HL-60 (cell line): ENCODE data around the gene THSD7B.

Experiments used
- POLR2AphosphoS5 ChIP-seq: IDR thresholded peaks from 2 replicates; pipeline ENCODE4 v1.6.1; 2012; ENCODE audit warnings: low read depth
- TF ChIP-seq, protein P1 (sequence below): IDR thresholded peaks from one replicate; pipeline ENCODE4 v1.5.1; 2011; ENCODE audit warnings: low read length, control low read depth, inconsistent platforms; ENCODE audit not compliant: insufficient read depth

DNA sequence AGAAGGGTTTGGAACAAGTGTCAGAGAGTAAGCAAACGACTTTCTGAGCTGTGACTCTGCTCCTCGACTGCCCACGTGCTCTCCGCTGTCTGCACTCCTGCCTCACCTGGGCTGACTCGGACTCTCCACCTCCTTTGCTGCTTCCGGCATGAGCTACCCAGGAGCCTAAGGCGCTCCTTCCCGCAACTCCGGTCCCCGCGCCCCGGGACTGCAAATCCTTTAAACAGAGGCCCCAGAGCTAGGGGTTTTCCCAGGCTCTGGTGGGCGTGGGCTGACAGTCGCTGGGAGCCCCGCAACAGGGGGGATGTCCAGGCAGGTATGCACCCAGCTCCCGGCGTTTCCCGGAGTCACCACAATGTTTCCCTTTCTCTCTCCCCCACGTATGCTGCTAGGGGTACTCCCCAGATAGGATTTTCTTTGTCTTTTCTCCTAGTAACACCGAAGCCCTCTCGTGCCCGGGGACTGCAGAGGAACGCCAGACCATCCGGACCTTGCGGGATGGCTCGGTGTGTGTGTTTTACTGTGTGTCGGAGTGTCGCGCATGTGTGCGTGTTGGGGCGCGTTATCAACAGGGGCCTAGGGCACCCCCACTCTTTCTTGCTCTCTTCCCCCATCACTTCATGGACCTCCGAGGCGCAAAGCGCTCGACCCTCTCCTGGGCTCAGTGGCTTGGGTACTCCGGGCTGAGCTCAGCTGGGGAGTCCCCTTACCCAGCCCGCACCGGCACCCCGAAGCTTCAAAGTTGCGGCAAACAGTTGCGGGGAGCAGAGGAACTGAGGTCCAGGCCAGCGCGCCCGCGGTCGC is 691 bp upstream of the THSD7B start:
- TF ChIP-seq, protein P1, sequence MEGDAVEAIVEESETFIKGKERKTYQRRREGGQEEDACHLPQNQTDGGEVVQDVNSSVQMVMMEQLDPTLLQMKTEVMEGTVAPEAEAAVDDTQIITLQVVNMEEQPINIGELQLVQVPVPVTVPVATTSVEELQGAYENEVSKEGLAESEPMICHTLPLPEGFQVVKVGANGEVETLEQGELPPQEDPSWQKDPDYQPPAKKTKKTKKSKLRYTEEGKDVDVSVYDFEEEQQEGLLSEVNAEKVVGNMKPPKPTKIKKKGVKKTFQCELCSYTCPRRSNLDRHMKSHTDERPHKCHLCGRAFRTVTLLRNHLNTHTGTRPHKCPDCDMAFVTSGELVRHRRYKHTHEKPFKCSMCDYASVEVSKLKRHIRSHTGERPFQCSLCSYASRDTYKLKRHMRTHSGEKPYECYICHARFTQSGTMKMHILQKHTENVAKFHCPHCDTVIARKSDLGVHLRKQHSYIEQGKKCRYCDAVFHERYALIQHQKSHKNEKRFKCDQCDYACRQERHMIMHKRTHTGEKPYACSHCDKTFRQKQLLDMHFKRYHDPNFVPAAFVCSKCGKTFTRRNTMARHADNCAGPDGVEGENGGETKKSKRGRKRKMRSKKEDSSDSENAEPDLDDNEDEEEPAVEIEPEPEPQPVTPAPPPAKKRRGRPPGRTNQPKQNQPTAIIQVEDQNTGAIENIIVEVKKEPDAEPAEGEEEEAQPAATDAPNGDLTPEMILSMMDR, result no peak
- no peak for TF ChIP-seq POLR2AphosphoS5
